ENCODE results near the gene DNM2. TPM values are rescaled to one million over a fixed set of nuclear protein-coding genes. Genes with fewer than 3 reads are reported as not detected.

Gene DNM2
- total RNA-seq, 2 experiments from 2014 or later = 279 to 286 TPM

DNA sequence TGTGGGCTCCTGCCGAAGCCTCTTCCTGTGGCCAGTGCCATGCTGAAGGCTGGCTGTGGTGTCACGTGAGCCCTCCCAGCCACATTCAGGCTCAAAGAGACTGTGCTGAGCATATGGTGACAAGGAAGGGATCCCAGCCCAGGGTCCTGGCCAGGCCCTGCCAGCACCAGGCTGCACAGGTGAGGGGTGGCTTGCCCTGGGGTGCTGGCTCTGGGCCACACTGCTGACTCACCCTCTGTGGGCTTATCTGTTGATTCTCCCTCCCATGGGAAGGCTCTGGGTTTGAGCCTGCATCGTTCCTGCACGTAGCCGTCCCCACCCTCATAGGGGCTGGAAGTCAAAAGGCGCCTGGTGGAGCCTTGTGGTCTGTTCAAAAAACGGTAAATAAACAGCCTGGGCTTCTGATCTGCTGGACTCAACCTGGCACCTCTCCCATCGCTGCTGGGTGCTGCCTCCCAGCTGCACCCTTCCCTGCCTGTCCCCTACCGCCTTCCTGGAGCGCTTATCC is 31.1 kb downstream of the DNM2 start:
- Histone ChIP-seq H3K4me3 (ENCODE audit: low read length) (no peak overlapping the region), H3K36me3 (ENCODE audit: insufficient read depth, low read length) (no peaks in the 10 kb centered on the region), H3K4me1 (ENCODE audit: insufficient read depth, low read length) (peaks cover 84% of the 10 kb centered on the region), H3K9me3 (ENCODE audit: control insufficient read depth in 1 of 2, insufficient read depth in 1 of 2, low read length in 2 of 2) (no peaks in the 10 kb centered on the region), H3K27ac (ENCODE audit: low read depth in 1 of 2, low read length in 2 of 2) (peak overlapping the region in 1 of 2 donors; percentile 30), H3K27me3 (ENCODE audit: control insufficient read depth in 1 of 2, insufficient read depth in 2 of 2, low read length in 2 of 2) (no peaks in the 10 kb centered on the region)
- intact Hi-C loops (cut with DNase I, micrococcal nuclease) = no loop called here
- Mint-ChIP-seq H3K4me3 (no peak overlapping the region), H3K9me3 (no peaks in the 10 kb centered on the region), H3K27ac (peak overlapping the region; percentile 96), H3K27me3 (no peaks in the 10 kb centered on the region), H3K4me1 (ENCODE audit: low read depth) (peaks cover 83% of the 10 kb centered on the region), H3K36me3 (ENCODE audit: low read depth) (peaks cover 16% of the 10 kb centered on the region)
- ATAC-seq (ENCODE audit: poor library complexity) = no peak
- POLR2A ChIA-PET = interaction anchor here (4.4 kb wide), 1 partner anchor 31 kb away, joined by 17 read pairs; the partner anchor contains the start of gene DNM2
- CTCF ChIA-PET = no interaction called here
- peak in 2 of 14 experiments; percentile 15 to 35 for DNase-seq
- no peak for TF ChIP-seq CTCF (IDR thresholded peaks at IDR 0.05)

GRCh38 chr19:10749435-10750384 is 31.8 kb downstream of the DNM2 start:
- Histone ChIP-seq H3K36me3 (ENCODE audit: insufficient read depth, low read length) (no peaks in the 10 kb centered on the region), H3K27ac (ENCODE audit: low read depth in 1 of 2, low read length in 2 of 2) (peak overlapping the region in 1 of 2 donors; percentile 30), H3K9me3 (ENCODE audit: control insufficient read depth in 1 of 2, insufficient read depth in 1 of 2, low read length in 2 of 2) (no peaks in the 10 kb centered on the region), H3K4me3 (ENCODE audit: low read length) (no peak overlapping the region), H3K4me1 (ENCODE audit: insufficient read depth, low read length) (peaks cover 84% of the 10 kb centered on the region), H3K27me3 (ENCODE audit: control insufficient read depth in 1 of 2, insufficient read depth in 2 of 2, low read length in 2 of 2) (no peaks in the 10 kb centered on the region)
- no peak overlapping the region for H3K4me3 Mint-ChIP-seq
- peaks cover 84% of the 10 kb centered on the region for H3K4me1 Mint-ChIP-seq (ENCODE audit: low read depth)
- POLR2A ChIA-PET = interaction anchor here (1.5 to 4.4 kb wide), 2 partner anchors 9 to 32 kb away, joined by 6 to 17 read pairs; partner anchors contain the start of gene DNM2
- no peak for TF ChIP-seq CTCF (IDR thresholded peaks at IDR 0.05)
- H3K27ac Mint-ChIP-seq = peak overlapping the region; percentile 96
- DNase-seq (no peak), ATAC-seq (ENCODE audit: poor library complexity) (no peak)
- peaks cover 18% of the 10 kb centered on the region for H3K36me3 Mint-ChIP-seq (ENCODE audit: low read depth)
- H3K9me3 Mint-ChIP-seq = no peaks in the 10 kb centered on the region
- CTCF ChIA-PET = interaction anchor here (1.7 kb wide), 1 partner anchor 32 kb away, joined by 5 read pairs; the partner anchor contains the start of gene DNM2
- no peaks in the 10 kb centered on the region for H3K27me3 Mint-ChIP-seq
- intact Hi-C loops (cut with DNase I, micrococcal nuclease) = no loop called here

- no peaks in the 10 kb centered on the region for H3K27me3 Mint-ChIP-seq
Observed at GRCh38 chr19:10751109-10751953, 33.5 kb downstream of the DNM2 start.

More at GRCh38 chr19:10751109-10751953, 33.5 kb downstream of the DNM2 start:
- H3K9me3 Mint-ChIP-seq = no peaks in the 10 kb centered on the region
- DNase-seq (peak in 1 of 14 experiments; percentile 37), ATAC-seq (ENCODE audit: poor library complexity) (no peak)
- no peak overlapping the region for H3K4me3 ChIP-seq (ENCODE audit: low read length)
- no peaks in the 10 kb centered on the region for H3K9me3 ChIP-seq (ENCODE audit: control insufficient read depth in 1 of 2, insufficient read depth in 1 of 2, low read length in 2 of 2)
- TF ChIP-seq CTCF (IDR thresholded peaks at IDR 0.05) = no peak
- peak overlapping the region; percentile 37 to 40 for H3K27ac ChIP-seq (ENCODE audit: low read depth in 1 of 2, low read length in 2 of 2)
- ChIA-PET CTCF (interaction anchor here (1.0 to 1.7 kb wide), 2 partner anchors 34 to 113 kb away, joined by 3 to 5 read pairs; partner anchors contain the start of gene DNM2), POLR2A (interaction anchor here (0.6 to 4.4 kb wide), 5 partner anchors 8 to 528 kb away, joined by 3 to 17 read pairs (median 4); partner anchors contain the start of gene DNM2)
- peak overlapping the region; percentile 96 for H3K27ac Mint-ChIP-seq
- H3K4me1 ChIP-seq (ENCODE audit: insufficient read depth, low read length) = peaks cover 89% of the 10 kb centered on the region
- peaks cover 87% of the 10 kb centered on the region for H3K4me1 Mint-ChIP-seq (ENCODE audit: low read depth)
- peaks cover 12% of the 10 kb centered on the region for H3K36me3 Mint-ChIP-seq (ENCODE audit: low read depth)
- no peaks in the 10 kb centered on the region for H3K27me3 ChIP-seq (ENCODE audit: control insufficient read depth in 1 of 2, insufficient read depth in 2 of 2, low read length in 2 of 2)
- H3K4me3 Mint-ChIP-seq = peak overlapping the region; percentile 48
- peaks cover 3% of the 10 kb centered on the region for H3K36me3 ChIP-seq (ENCODE audit: insufficient read depth, low read length)
- intact Hi-C loops (cut with DNase I, micrococcal nuclease) = no loop called here

All from CD4-positive, alpha-beta T cell (primary cell).